Prostate gland (tissue), 2 donors: Measurements from ENCODE around the gene ECHDC1.

Source experiments
- POLR2A ChIP-seq: fragments of 450-650 bp; IDR thresholded peaks from one replicate; pipeline ENCODE4 v1.6.1; 2016; ENCODE audit warnings: antibody characterized with exemption, mild to moderate bottlenecking
- POLR2AphosphoS5 ChIP-seq: sonication (generic); formaldehyde crosslinking; IDR thresholded peaks from one replicate; pipeline ENCODE4 v1.6.1; 2017; ENCODE audit warnings: antibody characterized with exemption
- TF ChIP-seq, protein P1 (sequence below), 4 experiments: fragments of 200-600 bp in 2 of 4; fragments of 450-650 bp in 2 of 4; sonication (generic) in 2 of 4; IDR thresholded peaks; 1 replicate in 3 of 4; 2 replicates in 1 of 4; pipeline ENCODE4 v1.5.1; 2016 to 2019; ENCODE audit warnings: antibody characterized with exemption in 4 of 4, mild to moderate bottlenecking in 2 of 4, moderate library complexity in 2 of 4

DNA sequence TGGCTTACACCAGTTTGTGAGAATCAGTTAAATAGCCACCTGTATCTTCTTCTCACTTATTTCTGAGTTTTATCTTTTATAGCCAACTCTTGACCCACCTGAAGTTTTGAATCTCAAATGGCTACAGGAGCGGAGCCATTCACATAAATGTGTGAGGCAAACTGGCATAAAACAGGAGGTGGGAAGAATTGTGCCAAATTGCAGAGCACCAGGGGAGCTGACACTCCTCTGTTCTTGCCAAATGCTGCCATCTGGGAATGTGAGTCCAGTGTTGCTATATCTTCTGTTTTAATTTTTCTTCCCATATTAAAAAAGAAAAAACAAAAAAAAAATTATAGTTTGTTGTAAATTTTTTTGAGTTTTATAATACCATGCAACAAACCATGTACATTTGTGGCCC lies 93.8 kb downstream of the ECHDC1 start:
- TF ChIP-seq, protein P1, sequence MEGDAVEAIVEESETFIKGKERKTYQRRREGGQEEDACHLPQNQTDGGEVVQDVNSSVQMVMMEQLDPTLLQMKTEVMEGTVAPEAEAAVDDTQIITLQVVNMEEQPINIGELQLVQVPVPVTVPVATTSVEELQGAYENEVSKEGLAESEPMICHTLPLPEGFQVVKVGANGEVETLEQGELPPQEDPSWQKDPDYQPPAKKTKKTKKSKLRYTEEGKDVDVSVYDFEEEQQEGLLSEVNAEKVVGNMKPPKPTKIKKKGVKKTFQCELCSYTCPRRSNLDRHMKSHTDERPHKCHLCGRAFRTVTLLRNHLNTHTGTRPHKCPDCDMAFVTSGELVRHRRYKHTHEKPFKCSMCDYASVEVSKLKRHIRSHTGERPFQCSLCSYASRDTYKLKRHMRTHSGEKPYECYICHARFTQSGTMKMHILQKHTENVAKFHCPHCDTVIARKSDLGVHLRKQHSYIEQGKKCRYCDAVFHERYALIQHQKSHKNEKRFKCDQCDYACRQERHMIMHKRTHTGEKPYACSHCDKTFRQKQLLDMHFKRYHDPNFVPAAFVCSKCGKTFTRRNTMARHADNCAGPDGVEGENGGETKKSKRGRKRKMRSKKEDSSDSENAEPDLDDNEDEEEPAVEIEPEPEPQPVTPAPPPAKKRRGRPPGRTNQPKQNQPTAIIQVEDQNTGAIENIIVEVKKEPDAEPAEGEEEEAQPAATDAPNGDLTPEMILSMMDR (IDR thresholded peaks at IDR 0.05) = no peak
- TF ChIP-seq POLR2AphosphoS5 = no peak
- no peak for TF ChIP-seq POLR2A
